GM12891 (cell line): ENCODE results near the gene IL1B.

Experiments
- PAX5 ChIP-seq: IDR thresholded peaks from 2 replicates; pipeline ENCODE4 v1.6.1; 2011; ENCODE audit warnings: low read length, moderate library complexity, mild to moderate bottlenecking; ENCODE audit not compliant: insufficient read depth, severe bottlenecking
- POLR2A ChIP-seq: IDR thresholded peaks from 2 replicates; pipeline ENCODE4 v1.6.1; 2011; ENCODE audit warnings: low read depth, low read length, control low read depth
- POLR2AphosphoS5 ChIP-seq: IDR thresholded peaks from 2 replicates; pipeline ENCODE4 v1.6.1; 2011; ENCODE audit warnings: low read depth, low read length, control low read depth
- POU2F2 ChIP-seq: IDR thresholded peaks from 2 replicates; pipeline ENCODE4 v1.6.1; 2011; ENCODE audit warnings: low read depth, mild to moderate bottlenecking, control low read depth, low read length, moderate library complexity
- SPI1 ChIP-seq: IDR thresholded peaks from 2 replicates; pipeline ENCODE4 v1.6.1; 2011; ENCODE audit warnings: low read depth, low read length, control low read depth
- TAF1 ChIP-seq: IDR thresholded peaks from 2 replicates; pipeline ENCODE4 v1.6.1; 2011; ENCODE audit warnings: low read depth, low read length, control low read depth

- TF ChIP-seq POLR2AphosphoS5 (no peak), POLR2A (no peak), SPI1 (no peak), TAF1 (no peak), PAX5 (no peak), POU2F2 (no peak)
Observed at GRCh38 chr2:112832841-112833638, 3.5 kb downstream of the IL1B start.
